HUES64 (cell line): Measurements from ENCODE around the gene DPM3.

Experiments used
- H3K27ac ChIP-seq: 2 replicates; pipeline ENCODE4 v1.7.0; 2013; ENCODE audit warnings: low read depth, low read length, inconsistent platforms
- H3K27me3 ChIP-seq: 2 replicates; pipeline ENCODE4 v1.6.1; 2013; ENCODE audit warnings: mild to moderate bottlenecking, low read length; ENCODE audit not compliant: insufficient read depth
- H3K36me3 ChIP-seq: 2 replicates; pipeline ENCODE4 v1.6.1; 2013; ENCODE audit warnings: mild to moderate bottlenecking, low read length; ENCODE audit not compliant: insufficient read depth
- H3K4me1 ChIP-seq: 2 replicates; pipeline ENCODE4 v1.6.1; 2013; ENCODE audit warnings: mild to moderate bottlenecking, low read length, moderate library complexity; ENCODE audit not compliant: insufficient read depth
- H3K4me3 ChIP-seq: 2 replicates; pipeline ENCODE4 v1.5.1; 2013; ENCODE audit warnings: mild to moderate bottlenecking, low read length, moderate library complexity
- H3K9ac ChIP-seq: 2 replicates; pipeline ENCODE4 v1.6.1; 2013; ENCODE audit warnings: mild to moderate bottlenecking, low read depth, low read length
- H3K9me3 ChIP-seq: 2 replicates; pipeline ENCODE4 v1.6.1; 2013; ENCODE audit warnings: low read depth, low read length; ENCODE audit not compliant: insufficient read depth
- WGBS: fragments of 150-250, 120-280 bp; methylation state at CpG from one replicate; pipeline ENCODE4 v1.1.7; 2013; ENCODE audit warnings: missing lambda C conversion rate; 5-methylcytosine and 5-hydroxymethylcytosine counted together

DPM3 gene

GRCh38 chr1:155140630-155140953 is 261 bp upstream of the DPM3 start:
- Histone ChIP-seq H3K27ac (no peak overlapping the region), H3K9ac (no peak overlapping the region)
- WGBS: 14% methylated on average over 11 of the region's 11 CpGs

DNA sequence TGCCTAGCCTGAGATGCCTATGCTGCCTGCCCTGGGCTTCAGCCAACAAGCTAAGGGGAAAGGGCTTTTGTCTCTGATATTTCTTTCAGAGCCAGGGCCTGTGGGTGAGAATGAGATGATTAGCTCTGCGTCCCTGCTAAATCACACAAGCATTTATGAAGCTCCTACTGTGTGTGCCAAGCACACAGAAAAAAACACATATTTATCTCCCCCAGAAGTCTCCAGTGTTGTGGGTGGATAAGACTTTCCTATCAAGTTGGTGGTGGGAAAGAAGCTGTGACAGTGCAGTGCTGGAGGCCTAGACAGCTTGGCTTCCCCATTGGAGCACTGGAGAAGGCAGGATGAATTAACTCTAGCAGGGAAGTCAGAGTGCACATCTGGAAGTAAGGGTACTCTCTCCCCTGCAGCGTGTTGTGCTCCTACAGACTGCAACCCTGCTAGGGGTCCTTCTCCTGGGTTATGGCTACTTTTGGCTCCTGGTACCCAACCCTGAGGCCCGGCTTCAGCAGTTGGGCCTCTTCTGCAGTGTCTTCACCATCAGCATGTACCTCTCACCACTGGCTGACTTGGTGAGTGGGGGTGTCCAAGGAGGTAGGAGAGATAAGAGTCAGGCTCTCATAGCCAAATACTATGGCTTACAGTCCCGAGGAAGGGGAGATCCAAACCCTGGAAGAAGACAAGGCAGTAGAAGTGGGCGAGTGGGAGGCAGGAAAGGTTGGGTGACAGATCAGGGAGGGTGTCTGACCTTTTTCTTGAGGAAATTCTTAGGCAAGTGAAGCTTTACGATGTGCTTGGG is 3.0 kb downstream of the DPM3 start:
- H3K4me3 ChIP-seq: peak overlapping the region; percentile 88
- 92% methylated on average over 5 of the region's 6 CpGs for WGBS
- no peak overlapping the region for H3K27ac ChIP-seq
- no peak overlapping the region for H3K9ac ChIP-seq
- H3K4me1 ChIP-seq: peaks cover 14% of the 10 kb centered on the region; the same call in 1 of the 2 replicates
- H3K9me3 ChIP-seq: no peaks in the 10 kb centered on the region
- peaks cover 3% of the 10 kb centered on the region; the same call in 1 of the 2 replicates for H3K27me3 ChIP-seq
- H3K36me3 ChIP-seq: peaks cover 10% of the 10 kb centered on the region; the same call in 1 of the 2 replicates

More at GRCh38 chr1:155140630-155140953, 261 bp upstream of the DPM3 start:
- Histone ChIP-seq H3K4me3 (peak overlapping the region; percentile 100), H3K9me3 (no peaks in the 10 kb centered on the region), H3K27me3 (peaks cover 5% of the 10 kb centered on the region; the same call in 1 of the 2 replicates), H3K36me3 (peaks cover 10% of the 10 kb centered on the region; the same call in 1 of the 2 replicates), H3K4me1 (peaks cover 8% of the 10 kb centered on the region; the same call in 1 of the 2 replicates)

DNA sequence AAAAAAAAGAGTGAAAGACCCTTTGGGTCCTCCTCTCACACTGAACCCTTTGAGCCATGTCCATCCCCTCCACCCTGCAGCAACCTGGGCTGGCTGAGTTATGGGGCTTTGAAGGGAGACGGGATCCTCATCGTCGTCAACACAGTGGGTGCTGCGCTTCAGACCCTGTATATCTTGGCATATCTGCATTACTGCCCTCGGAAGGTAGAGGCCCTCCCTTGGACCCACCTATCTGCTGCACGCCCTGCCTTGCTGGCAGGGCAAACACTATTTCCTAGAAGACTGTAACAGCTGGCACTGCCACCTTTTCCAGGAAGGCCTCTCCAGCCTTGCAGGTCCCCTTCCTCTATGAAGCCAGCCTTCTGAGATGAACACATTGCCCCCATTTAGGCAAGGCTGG is 3.6 kb downstream of the DPM3 start:
- Histone ChIP-seq H3K9ac (no peak overlapping the region; the same call in 1 of the 2 replicates), H3K27ac (no peak overlapping the region), H3K27me3 (0 out of 2 replicates have a peak, but pooled peaks cover under 1% of the 10 kb centered on the region), H3K36me3 (peaks cover 12% of the 10 kb centered on the region), H3K4me1 (peaks cover 14% of the 10 kb centered on the region; the same call in 1 of the 2 replicates), H3K4me3 (peak overlapping the region; percentile 88), H3K9me3 (no peaks in the 10 kb centered on the region)
- 55% methylated on average over 6 of the region's 6 CpGs for WGBS

GRCh38 chr1:155135415-155136028 is 4.8 kb downstream of the DPM3 start, which contains the start of gene SLC50A1:
TSS of gene SLC50A1 (plus strand) at chr1:155135852. CDS start at chr1:155135912, 60 bp downstream.
- Histone ChIP-seq H3K4me1 (peaks cover 19% of the 10 kb centered on the region), H3K27me3 (no peaks in the 10 kb centered on the region), H3K4me3 (peak within 1 kb of the TSS; percentile 88), H3K9ac (peak within 1 kb of the TSS; percentile 79), H3K27ac (peak within 1 kb of the TSS; percentile 94), H3K9me3 (no peaks in the 10 kb centered on the region), H3K36me3 (peaks cover 18% of the 10 kb centered on the region)
- under 1% methylated on average over 52 of the region's 52 CpGs for WGBS

DNA sequence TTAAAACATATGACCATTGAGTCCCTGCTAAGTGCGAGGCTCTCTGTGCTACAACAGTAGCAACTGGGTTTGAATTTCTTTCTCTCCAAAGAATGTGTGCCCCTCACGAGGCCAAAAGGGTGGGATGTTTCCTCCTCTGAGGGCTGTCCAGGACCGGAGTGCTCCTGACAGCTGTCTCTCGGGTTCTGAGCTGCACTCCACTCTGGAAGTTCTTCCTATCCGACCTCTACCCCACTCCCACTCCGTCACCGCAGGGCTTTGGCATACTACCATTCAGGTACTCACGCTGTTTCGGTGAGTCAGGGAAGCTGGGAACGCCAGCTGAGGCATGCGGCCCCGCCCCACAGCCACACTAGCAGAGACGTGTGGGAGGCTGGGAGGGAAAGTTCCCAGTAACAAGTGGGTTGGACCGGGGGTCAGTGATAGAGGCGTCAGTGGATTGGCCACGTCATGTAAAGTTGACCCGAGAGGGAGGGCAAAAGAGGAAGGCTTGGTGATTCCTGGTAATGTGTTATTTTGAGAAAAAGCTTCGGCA is 5.4 kb downstream of the DPM3 start:
- peak overlapping the region; percentile 88 for H3K27ac ChIP-seq
- no peaks in the 10 kb centered on the region for H3K9me3 ChIP-seq
- peak overlapping the region; percentile 78; the same call in 1 of the 2 replicates for H3K9ac ChIP-seq
- peaks cover 23% of the 10 kb centered on the region for H3K4me1 ChIP-seq
- peak overlapping the region; percentile 88 for H3K4me3 ChIP-seq
- H3K27me3 ChIP-seq: no peaks in the 10 kb centered on the region
- H3K36me3 ChIP-seq: peaks cover 18% of the 10 kb centered on the region
- 11% methylated on average over 18 of the region's 18 CpGs for WGBS

DNA sequence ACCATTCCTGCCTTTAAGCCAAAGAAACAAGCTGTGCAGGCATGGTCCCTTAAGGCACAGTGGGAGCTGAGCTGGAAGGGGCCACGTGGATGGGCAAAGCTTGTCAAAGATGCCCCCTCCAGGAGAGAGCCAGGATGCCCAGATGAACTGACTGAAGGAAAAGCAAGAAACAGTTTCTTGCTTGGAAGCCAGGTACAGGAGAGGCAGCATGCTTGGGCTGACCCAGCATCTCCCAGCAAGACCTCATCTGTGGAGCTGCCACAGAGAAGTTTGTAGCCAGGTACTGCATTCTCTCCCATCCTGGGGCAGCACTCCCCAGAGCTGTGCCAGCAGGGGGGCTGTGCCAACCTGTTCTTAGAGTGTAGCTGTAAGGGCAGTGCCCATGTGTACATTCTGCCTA is 6.0 kb downstream of the DPM3 start:
- Histone ChIP-seq H3K9ac (no peak overlapping the region), H3K4me3 (peak overlapping the region; percentile 88; the same call in 1 of the 2 replicates), H3K36me3 (peaks cover 18% of the 10 kb centered on the region), H3K27ac (no peak overlapping the region), H3K9me3 (no peaks in the 10 kb centered on the region), H3K27me3 (peaks cover 5% of the 10 kb centered on the region), H3K4me1 (peaks cover 27% of the 10 kb centered on the region)
- 67% methylated on average over 1 of the region's 1 CpG for WGBS

- no peak overlapping the region for H3K4me3 ChIP-seq
- H3K27ac ChIP-seq: no peak overlapping the region
- H3K4me1 ChIP-seq: peaks cover 31% of the 10 kb centered on the region
- H3K9me3 ChIP-seq: no peaks in the 10 kb centered on the region
- peaks cover 10% of the 10 kb centered on the region for H3K27me3 ChIP-seq
- H3K36me3 ChIP-seq: peaks cover 17% of the 10 kb centered on the region
- H3K9ac ChIP-seq: no peak overlapping the region
- WGBS: 91% methylated on average over 7 of the region's 7 CpGs
Observed at GRCh38 chr1:155133799-155134281, 6.5 kb downstream of the DPM3 start.

DNA sequence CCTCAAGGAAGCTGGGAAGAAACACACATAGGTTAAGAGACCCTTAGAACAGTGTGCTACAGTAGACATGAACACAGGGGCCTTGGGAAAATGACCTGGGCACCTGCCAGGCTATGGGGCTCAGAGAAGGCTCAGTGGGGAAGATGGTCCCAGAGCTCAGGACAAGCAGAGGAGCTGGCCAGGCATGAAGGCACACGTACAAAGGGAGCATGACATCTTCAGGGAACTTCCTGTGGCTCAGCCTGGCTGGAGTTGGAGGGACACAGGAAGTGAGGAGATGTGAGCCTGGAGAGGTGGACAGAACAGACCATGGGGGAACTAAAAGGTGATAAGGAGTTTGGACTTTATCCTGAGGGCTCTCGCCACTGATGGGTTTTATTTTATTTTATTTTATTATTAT is 8.5 kb downstream of the DPM3 start:
- WGBS: 61% methylated on average over 1 of the region's 2 CpGs
- H3K4me3 ChIP-seq: no peak overlapping the region
- no peaks in the 10 kb centered on the region for H3K9me3 ChIP-seq
- no peak overlapping the region for H3K9ac ChIP-seq
- no peak overlapping the region for H3K27ac ChIP-seq
- peaks cover 8% of the 10 kb centered on the region for H3K36me3 ChIP-seq
- H3K4me1 ChIP-seq: peaks cover 39% of the 10 kb centered on the region
- H3K27me3 ChIP-seq: peaks cover 29% of the 10 kb centered on the region

DNA sequence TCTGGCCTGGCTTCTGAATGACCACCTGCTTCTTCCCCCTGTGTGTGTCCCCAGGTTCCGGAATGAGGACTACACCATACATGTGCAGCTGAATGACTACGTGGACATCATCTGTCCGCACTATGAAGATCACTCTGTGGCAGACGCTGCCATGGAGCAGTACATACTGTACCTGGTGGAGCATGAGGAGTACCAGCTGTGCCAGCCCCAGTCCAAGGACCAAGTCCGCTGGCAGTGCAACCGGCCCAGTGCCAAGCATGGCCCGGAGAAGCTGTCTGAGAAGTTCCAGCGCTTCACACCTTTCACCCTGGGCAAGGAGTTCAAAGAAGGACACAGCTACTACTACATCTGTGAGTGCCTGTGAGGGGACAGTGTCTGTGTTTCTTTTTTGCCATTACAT is 9.0 kb downstream of the DPM3 start:
- no peak overlapping the region for H3K4me3 ChIP-seq
- H3K4me1 ChIP-seq: peaks cover 41% of the 10 kb centered on the region
- H3K36me3 ChIP-seq: peaks cover 8% of the 10 kb centered on the region
- H3K9me3 ChIP-seq: no peaks in the 10 kb centered on the region
- H3K27ac ChIP-seq: no peak overlapping the region
- peaks cover 34% of the 10 kb centered on the region for H3K27me3 ChIP-seq
- WGBS: 96% methylated on average over 8 of the region's 8 CpGs
- H3K9ac ChIP-seq: no peak overlapping the region

GRCh38 chr1:155130272-155131006 is 9.9 kb downstream of the DPM3 start:
- Histone ChIP-seq H3K4me3 (peak overlapping the region; percentile 64), H3K27me3 (peaks cover 43% of the 10 kb centered on the region), H3K4me1 (peaks cover 46% of the 10 kb centered on the region), H3K9me3 (no peaks in the 10 kb centered on the region), H3K27ac (peak overlapping the region; percentile 54), H3K9ac (peak overlapping the region; percentile 44), H3K36me3 (peaks cover 8% of the 10 kb centered on the region)
- 30% methylated on average over 6 of the region's 6 CpGs for WGBS
